DMS153 treated with DMSO at 0.1 percent for 48 hours (cell line): ENCODE results near the gene SLC46A2.

ENCODE experiments used
- DNase-seq: peaks from one replicate; lab custom pipeline; 2025; ENCODE audit not compliant: unreplicated experiment; lab: John Stamatoyannopoulos, UW

Gene SLC46A2

GRCh38 chr9:112887381-112887780, 3.3 kb downstream of the SLC46A2 start:
- DNase-seq = no peak

GRCh38 chr9:112886351-112886750, 4.3 kb downstream of the SLC46A2 start:
- no peak for DNase-seq

- DNase-seq = no peak
Measured at GRCh38 chr9:112885324-112885723, 5.4 kb downstream of the SLC46A2 start.

- DNase-seq = no peak
Measured at GRCh38 chr9:112884721-112885120, 6.0 kb downstream of the SLC46A2 start.

- no peak for DNase-seq
Measured at GRCh38 chr9:112884101-112884500, 6.6 kb downstream of the SLC46A2 start.

GRCh38 chr9:112881331-112881730, 9.3 kb downstream of the SLC46A2 start:
- no peak for DNase-seq

- DNase-seq = no peak
Measured at GRCh38 chr9:112880650-112881049, 10.0 kb downstream of the SLC46A2 start.

- no peak for DNase-seq
Measured at GRCh38 chr9:112878752-112879151, 11.9 kb downstream of the SLC46A2 start.

- no peak for DNase-seq
Measured at GRCh38 chr9:112873773-112874405, 16.8 kb downstream of the SLC46A2 start.

GRCh38 chr9:112872019-112872418, 18.7 kb downstream of the SLC46A2 start:
- DNase-seq = peak; percentile 17

- no peak for DNase-seq
Measured at GRCh38 chr9:112870556-112870955, 20.1 kb downstream of the SLC46A2 start.

- no peak for DNase-seq
Measured at GRCh38 chr9:112869917-112870316, 20.8 kb downstream of the SLC46A2 start.

- no peak for DNase-seq
Measured at GRCh38 chr9:112869041-112869529, 21.6 kb downstream of the SLC46A2 start.

GRCh38 chr9:112868461-112868860, 22.2 kb downstream of the SLC46A2 start:
- no peak for DNase-seq

- DNase-seq = no peak
Measured at GRCh38 chr9:112867275-112867991, 23.2 kb downstream of the SLC46A2 start.

- DNase-seq = no peak
Measured at GRCh38 chr9:112866662-112867274, 23.9 kb downstream of the SLC46A2 start.

GRCh38 chr9:112864982-112865381, 25.7 kb downstream of the SLC46A2 start:
- DNase-seq = no peak

- DNase-seq = no peak
Measured at GRCh38 chr9:112864403-112864802, 26.3 kb downstream of the SLC46A2 start.

- no peak for DNase-seq
Measured at GRCh38 chr9:112863746-112864145, 26.9 kb downstream of the SLC46A2 start.

- DNase-seq = no peak
Measured at GRCh38 chr9:112863214-112863613, 27.5 kb downstream of the SLC46A2 start.

GRCh38 chr9:112861638-112862555, 28.8 kb downstream of the SLC46A2 start:
- no peak for DNase-seq
